Fibroblast of the aortic adventitia (primary cell): ENCODE data around the gene RAN. TPM values are rescaled to one million over a fixed set of nuclear protein-coding genes. Genes with fewer than 3 reads are reported as not detected.
"Not testable (repeated sequence)": the region's sequence is repeated elsewhere in the genome, so short reads cannot be mapped to it uniquely, and the experiment has no call there.

ENCODE experiments used
- DNase-seq: peaks from one replicate; pipeline ENCODE4 v3.0.0-alpha.2; 2010; ENCODE audit warnings: low read depth
- H3K4me3 ChIP-seq: 2 replicates; pipeline ENCODE4 v1.5.1; 2011; ENCODE audit warnings: low read depth, mild to moderate bottlenecking, control low read depth, low read length, moderate library complexity
- total RNA-seq: library from RNA; depleted of rRNA; stranded (reverse); fragments of >200 nt; gene quantifications from 2 replicates; pipeline ENCODE4 v1.2.3, GENCODE V29; 2012; ENCODE audit warnings: low replicate concordance
- TF ChIP-seq, protein P1 (sequence below): IDR thresholded peaks from 2 replicates; pipeline ENCODE4 v1.5.1; 2011; ENCODE audit warnings: mild to moderate bottlenecking, low read length, control low read depth, inconsistent platforms; ENCODE audit not compliant: insufficient read depth

The RAN gene
- total RNA-seq, 1 donor, result 564 TPM

DNA sequence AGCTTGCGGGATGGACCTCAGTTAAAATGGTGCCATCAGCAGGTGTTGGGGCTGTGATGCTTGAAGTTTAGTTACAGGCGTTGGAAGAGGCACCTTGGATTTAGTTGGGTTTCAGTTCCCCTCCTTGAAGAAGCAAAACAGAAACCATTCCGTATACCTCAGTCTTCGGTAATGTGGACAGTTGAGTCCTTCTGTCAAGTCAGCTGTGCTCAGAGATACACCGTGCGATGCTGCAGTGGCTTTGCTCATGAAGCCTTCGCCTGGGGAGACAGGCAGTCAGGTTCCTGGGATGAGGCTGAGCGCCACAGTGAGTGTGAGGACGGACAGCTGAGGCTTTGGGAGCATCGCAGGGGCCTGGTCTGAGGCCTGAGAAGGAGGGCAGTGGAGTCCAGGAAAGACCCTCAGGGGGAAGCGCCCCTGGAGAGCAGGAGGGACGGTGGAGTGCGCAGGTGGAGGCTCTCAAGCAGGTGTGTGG is 7.4 kb downstream of the RAN start:
- TF ChIP-seq, protein P1, sequence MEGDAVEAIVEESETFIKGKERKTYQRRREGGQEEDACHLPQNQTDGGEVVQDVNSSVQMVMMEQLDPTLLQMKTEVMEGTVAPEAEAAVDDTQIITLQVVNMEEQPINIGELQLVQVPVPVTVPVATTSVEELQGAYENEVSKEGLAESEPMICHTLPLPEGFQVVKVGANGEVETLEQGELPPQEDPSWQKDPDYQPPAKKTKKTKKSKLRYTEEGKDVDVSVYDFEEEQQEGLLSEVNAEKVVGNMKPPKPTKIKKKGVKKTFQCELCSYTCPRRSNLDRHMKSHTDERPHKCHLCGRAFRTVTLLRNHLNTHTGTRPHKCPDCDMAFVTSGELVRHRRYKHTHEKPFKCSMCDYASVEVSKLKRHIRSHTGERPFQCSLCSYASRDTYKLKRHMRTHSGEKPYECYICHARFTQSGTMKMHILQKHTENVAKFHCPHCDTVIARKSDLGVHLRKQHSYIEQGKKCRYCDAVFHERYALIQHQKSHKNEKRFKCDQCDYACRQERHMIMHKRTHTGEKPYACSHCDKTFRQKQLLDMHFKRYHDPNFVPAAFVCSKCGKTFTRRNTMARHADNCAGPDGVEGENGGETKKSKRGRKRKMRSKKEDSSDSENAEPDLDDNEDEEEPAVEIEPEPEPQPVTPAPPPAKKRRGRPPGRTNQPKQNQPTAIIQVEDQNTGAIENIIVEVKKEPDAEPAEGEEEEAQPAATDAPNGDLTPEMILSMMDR, result no peak
- H3K4me3 ChIP-seq, result no peak overlapping the region
- no peak for DNase-seq

DNA sequence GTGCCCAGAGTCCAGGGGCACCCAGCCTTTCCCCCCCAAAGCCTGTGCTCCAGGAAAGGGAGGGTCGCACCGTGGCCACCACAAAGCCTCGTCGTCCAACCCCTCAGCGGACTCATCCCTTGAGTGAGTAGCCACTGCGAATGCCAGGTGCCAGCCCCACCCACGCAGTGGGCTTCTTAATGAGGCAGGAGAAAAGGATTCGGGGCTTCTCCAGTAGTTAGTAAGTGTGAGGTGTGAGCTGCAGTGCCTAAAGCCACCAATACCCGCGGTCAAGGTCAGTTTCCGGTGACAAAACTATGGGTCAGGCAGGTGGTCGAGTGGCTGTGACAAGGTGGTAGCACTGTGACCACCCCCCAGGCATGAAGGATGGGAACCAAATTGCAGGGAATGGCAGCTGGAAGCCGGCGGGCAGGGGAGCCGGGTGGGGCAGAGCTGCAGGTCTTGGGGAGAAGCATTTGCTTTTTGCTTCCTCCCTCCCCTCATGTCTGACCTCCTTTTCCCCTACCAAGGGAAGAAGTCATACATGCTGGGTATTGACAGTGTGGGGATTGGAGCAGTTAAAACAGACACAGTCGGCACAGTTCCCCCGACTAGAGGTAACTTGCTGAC is 8.0 kb downstream of the RAN start:
- DNase-seq, result no peak
- H3K4me3 ChIP-seq, result no peak overlapping the region
- TF ChIP-seq, protein P1, result no peak

DNA sequence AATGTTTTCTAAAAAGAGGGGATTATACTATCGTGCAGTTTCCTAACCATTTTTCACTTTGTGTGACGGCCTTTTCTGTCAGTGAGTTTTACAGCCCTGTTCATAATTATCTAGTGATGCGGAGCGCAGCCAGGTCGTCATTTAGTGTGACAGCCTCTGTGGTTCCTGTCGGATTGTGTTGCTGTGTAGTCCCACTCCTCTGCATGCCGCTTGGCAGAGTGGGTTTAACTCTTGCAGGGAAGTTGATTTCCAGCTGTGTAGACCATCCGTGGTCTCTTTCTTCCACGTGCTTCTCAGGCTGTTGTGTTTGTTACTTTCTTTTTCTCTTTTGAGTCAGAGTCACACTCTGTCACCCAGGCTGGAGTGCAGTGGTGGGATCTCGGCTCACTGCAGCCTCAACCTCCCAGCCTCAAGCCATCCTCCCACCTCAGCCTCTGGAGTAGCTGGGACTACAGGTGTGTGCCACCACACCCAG is 8.6 kb downstream of the RAN start:
- no peak for DNase-seq
- TF ChIP-seq, protein P1, result no peak
- peak overlapping the region; percentile 39 for H3K4me3 ChIP-seq

DNA sequence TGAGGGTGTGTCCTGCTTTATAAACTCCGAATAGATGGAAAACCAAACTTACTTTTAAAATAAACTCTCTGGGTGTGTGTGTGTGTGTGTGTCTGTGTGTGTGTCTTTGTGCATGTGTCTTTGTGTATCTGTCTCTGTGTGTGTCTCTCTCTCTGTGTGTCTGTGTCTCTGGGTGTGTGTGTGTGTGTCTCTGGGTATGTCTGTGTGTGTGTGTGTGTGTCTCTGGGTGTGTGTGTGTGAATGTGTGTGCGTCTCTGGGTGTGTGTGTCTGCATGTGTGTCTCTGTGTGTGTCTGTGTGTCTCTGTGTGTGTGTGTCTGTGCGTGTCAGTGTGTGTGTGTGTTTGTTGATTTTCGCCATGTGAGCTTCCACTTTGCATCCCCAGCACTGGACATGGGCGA is 9.2 kb downstream of the RAN start:
- H3K4me3 ChIP-seq, result no peak overlapping the region
- TF ChIP-seq, protein P1, result no peak
- no peak for DNase-seq

DNA sequence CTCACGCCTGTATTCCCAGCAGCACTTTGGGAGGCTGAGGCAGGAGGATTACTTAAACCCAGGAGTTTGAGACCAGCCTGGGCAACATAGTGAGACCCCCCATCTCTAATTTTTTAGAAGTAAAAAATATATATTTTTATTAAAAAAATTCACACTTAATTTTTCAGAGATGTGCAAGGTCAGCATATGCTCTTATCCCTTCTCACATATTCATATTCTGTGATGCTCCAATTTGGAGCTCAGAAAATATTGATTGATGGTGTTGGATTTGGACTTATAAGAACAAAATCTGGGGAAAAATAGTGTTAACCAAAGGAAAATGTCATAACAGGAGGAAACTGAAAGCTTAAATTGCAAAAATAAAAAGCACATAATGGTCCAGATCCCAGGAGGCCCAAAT is 9.7 kb downstream of the RAN start:
- no peak overlapping the region for H3K4me3 ChIP-seq
- no peak for DNase-seq
- TF ChIP-seq, protein P1, result no peak

DNA sequence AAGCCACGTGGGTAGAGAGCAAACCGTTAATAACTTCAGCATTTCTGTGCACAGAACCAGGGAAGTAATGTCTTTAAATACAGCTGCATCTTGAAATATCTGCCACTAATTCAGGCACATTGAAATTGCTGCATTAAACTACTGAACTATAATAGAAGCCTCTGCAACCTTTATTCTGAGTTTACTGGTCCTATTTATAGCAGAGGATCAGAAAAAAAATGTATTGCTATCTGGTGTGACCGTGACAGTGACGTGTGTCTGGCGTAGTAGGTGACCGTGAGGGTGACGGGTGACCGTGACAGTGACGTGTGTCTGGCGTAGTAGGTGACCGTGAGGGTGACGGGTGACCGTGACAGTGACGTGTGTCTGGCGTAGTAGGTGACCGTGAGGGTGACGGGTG is 15.3 kb downstream of the RAN start:
- not testable (repeated sequence) for DNase-seq, H3K4me3 ChIP-seq

DNA sequence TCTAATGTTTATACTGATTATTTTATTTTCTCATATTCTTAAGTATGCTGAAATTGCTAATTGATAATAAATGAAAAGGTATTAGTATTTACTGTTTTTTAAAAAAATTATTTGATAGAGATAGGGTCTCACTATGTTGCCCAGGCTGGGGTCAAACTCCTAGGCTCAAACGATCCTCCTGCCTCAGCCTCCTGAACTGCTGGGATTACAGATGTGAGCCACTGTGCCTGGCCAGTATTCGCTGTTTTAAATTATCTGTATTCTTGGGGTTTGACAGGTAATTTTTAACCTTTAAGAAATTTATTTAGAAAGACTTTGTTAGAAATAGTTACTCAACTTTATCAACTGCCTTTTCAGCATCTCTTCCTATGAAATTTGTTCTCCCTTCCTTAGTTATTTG is 32.2 kb downstream of the RAN start:
- no peak for DNase-seq
- TF ChIP-seq, protein P1, result no peak
- no peak overlapping the region for H3K4me3 ChIP-seq

DNA sequence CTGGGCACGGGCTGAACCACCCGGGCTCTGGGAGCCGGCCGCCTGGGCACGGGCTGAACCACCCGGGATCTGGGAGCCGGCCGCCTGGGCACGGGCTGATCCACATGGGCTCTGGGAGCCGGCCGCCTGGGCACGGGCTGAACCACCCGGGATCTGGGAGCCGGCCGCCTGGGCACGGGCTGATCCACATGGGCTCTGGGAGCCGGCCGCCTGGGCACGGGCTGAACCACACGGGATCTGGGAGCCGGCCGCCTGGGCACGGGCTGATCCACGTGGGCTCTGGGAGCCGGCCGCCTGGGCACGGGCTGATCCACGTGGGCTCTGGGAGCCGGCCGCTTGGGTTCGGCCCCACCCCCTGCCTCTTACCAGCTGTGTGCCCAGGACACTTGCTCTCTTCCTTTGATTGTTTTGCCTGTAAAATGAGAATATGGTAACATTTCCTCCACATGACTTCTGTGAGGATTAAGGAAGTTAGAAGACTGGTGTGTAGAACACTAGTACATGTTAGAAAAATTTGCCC is 33.1 kb downstream of the RAN start:
- not testable (repeated sequence) for H3K4me3 ChIP-seq, DNase-seq
